GM23248 (cell line): ENCODE results near the gene EXOSC10. TPM values are rescaled to one million over a fixed set of nuclear protein-coding genes. Genes with fewer than 3 reads are reported as not detected.

ENCODE experiments used
- DNase-seq: peaks from one replicate; pipeline ENCODE4 v3.0.0-alpha.2; 2015
- H2AFZ ChIP-seq: fragments of 200-600 bp; sonication (generic); 2 replicates; pipeline ENCODE4 v1.6.1; 2016; ENCODE audit warnings: antibody characterized with exemption
- H3F3A ChIP-seq: fragments of 200-600 bp; sonication (generic); 2 replicates; pipeline ENCODE4 v1.6.1; 2016; ENCODE audit warnings: mild to moderate bottlenecking, antibody characterized with exemption, mixed run types; ENCODE audit not compliant: insufficient read depth
- H3K27ac ChIP-seq: fragments of 200-600 bp; sonication (generic); 2 replicates; pipeline ENCODE4 v1.5.1; 2016; ENCODE audit warnings: mild to moderate bottlenecking
- H3K27me3 ChIP-seq: fragments of 200-600 bp; sonication (generic); replicated peaks from 2 replicates; pipeline ENCODE4 v1.6.1; 2016; ENCODE audit warnings: mild to moderate bottlenecking; ENCODE audit not compliant: insufficient read depth
- H3K36me3 ChIP-seq: fragments of 200-600 bp; sonication (generic); 2 replicates; pipeline ENCODE4 v1.6.1; 2016; ENCODE audit warnings: low read depth, mild to moderate bottlenecking
- H3K4me1 ChIP-seq: fragments of 200-600 bp; sonication (generic); 2 replicates; pipeline ENCODE4 v1.6.1; 2016; ENCODE audit warnings: mild to moderate bottlenecking; ENCODE audit not compliant: insufficient read depth
- H3K4me2 ChIP-seq: fragments of 200-600 bp; sonication (generic); one replicate; pipeline ENCODE4 v1.6.1; 2016; ENCODE audit warnings: mild to moderate bottlenecking; ENCODE audit not compliant: unreplicated experiment
- H3K4me3 ChIP-seq: fragments of 200-600 bp; sonication (generic); 2 replicates; pipeline ENCODE4 v1.5.1; 2016; ENCODE audit warnings: mild to moderate bottlenecking
- H3K79me2 ChIP-seq: fragments of 200-600 bp; sonication (generic); 2 replicates; pipeline ENCODE4 v1.6.1; 2016; ENCODE audit warnings: mild to moderate bottlenecking; ENCODE audit not compliant: insufficient read depth
- H3K9ac ChIP-seq: fragments of 200-600 bp; sonication (generic); 2 replicates; pipeline ENCODE4 v1.6.1; 2016; ENCODE audit warnings: mild to moderate bottlenecking
- H3K9me2 ChIP-seq: fragments of 200-600 bp; sonication (generic); 2 replicates; pipeline ENCODE4 v1.6.1; 2016; ENCODE audit warnings: mixed run types, mild to moderate bottlenecking, moderate library complexity; ENCODE audit not compliant: insufficient read depth
- H3K9me3 ChIP-seq: fragments of 200-600 bp; sonication (generic); one replicate; pipeline ENCODE4 v1.6.1; 2017; ENCODE audit warnings: low read depth
- H4K20me1 ChIP-seq: fragments of 200-600 bp; sonication (generic); 2 replicates; pipeline ENCODE4 v1.6.0; 2016; ENCODE audit not compliant: insufficient read depth
- EZH2 ChIP-seq: fragments of 200-600 bp; sonication (generic); IDR thresholded peaks from 2 replicates; pipeline ENCODE4 v1.6.1; 2018; ENCODE audit warnings: antibody characterized with exemption, mild to moderate bottlenecking; ENCODE audit not compliant: insufficient read depth, poor library complexity, severe bottlenecking
- EZH2phosphoT487 ChIP-seq: fragments of 200-600 bp; sonication (generic); IDR thresholded peaks from 2 replicates; pipeline ENCODE4 v1.6.1; 2018; ENCODE audit warnings: antibody characterized with exemption, moderate library complexity, mild to moderate bottlenecking, low read depth; ENCODE audit not compliant: insufficient read depth
- WGBS, 2 experiments: methylation state at CpG; one replicate each; pipeline ENCODE4 v1.1.6; 2015 to 2017; ENCODE audit warnings: low lambda C conversion rate in 2 of 2, low coverage in 1 of 2; ENCODE audit errors: missing lambda C conversion rate in 2 of 2; 5-methylcytosine and 5-hydroxymethylcytosine counted together
- in situ Hi-C: fragments of 300-500 bp; cut with MboI; formaldehyde crosslinking; loops from 2 replicates; pipeline ENCODE4 v1.15.0; 2020
- polyA plus RNA-seq: library from polyadenylated mRNA; unstranded; fragments of >200 nt; fragmentation: Nextera tagmentation; extraction: Ambion mirVana; gene quantifications from 2 replicates; pipeline ENCODE4 v1.2.1, GENCODE V29; 2016
- total RNA-seq: library from RNA; depleted of rRNA; stranded (reverse); fragments of >200 nt; shearing (Covaris generic); gene quantifications from 2 replicates; pipeline ENCODE4 v1.2.3, GENCODE V29; 2014

EXOSC10 gene
- total and polyA plus RNA-seq, 2 experiments from 2014 or later = 45.4 to 51.2 TPM

DNA sequence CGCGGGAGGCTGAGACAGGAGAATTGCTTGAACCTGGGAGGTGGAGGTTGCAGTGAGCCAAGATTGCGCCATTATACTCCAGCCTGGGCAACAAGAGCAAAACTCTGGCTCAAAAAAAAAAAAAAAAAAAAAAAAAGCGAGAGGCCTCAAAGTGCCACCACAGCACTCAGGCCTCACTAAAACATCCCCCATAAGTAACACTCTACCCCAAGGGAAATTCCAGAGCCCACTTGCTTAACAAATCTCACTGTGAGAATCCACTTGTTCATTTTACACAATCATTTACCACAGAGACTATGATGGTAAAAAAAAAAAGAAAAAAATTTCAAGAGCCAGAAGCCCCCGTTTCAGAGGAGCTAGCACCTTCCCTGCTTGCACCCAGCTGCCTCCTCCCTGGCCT, 26.3 kb upstream of the EXOSC10 start:
- WGBS, 2 experiments = 93 to 98% methylated on average over 5 of the region's 5 CpGs
- no peak overlapping the region for H3K27ac ChIP-seq
- H3K9me3 ChIP-seq = no peaks in the 10 kb centered on the region
- no peaks in the 10 kb centered on the region for H3F3A ChIP-seq
- peaks cover 35% of the 10 kb centered on the region; the same call in 1 of the 2 replicates for H3K36me3 ChIP-seq
- H3K4me2 ChIP-seq = no peak overlapping the region
- H3K9me2 ChIP-seq = no peaks in the 10 kb centered on the region
- H3K4me1 ChIP-seq = no peaks in the 10 kb centered on the region
- TF ChIP-seq EZH2 = no peak
- TF ChIP-seq EZH2phosphoT487 = no peak
- H4K20me1 ChIP-seq = no peaks in the 10 kb centered on the region
- no peak overlapping the region for H2AFZ ChIP-seq
- no peaks in the 10 kb centered on the region for H3K79me2 ChIP-seq
- H3K4me3 ChIP-seq = no peak overlapping the region
- DNase-seq = no peak
- in situ Hi-C loops = no loop called here
- H3K9ac ChIP-seq = no peak overlapping the region
- H3K27me3 ChIP-seq = no peaks in the 10 kb centered on the region

DNA sequence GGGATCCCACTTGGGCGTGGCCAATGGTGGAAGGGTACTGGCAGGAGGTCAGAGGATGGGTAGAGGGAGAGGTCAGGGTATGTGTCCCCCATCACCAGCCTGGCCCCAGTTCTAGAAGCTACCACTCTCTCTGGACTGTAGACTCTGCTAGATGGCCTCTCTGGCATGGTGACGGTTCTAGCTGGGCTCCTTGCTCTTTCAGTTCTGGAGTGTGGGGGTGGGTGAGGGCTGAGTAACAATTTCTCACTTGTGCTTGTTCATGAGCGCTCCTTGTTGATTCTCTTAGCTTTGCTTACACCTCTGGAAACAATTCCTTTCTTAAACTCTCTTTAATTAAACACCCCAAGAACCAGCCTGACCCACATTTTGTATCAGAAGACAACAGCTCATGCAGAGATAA, 25.3 kb upstream of the EXOSC10 start:
- H3K9me3 ChIP-seq = no peaks in the 10 kb centered on the region
- TF ChIP-seq EZH2 (no peak), EZH2phosphoT487 (no peak)
- H3K27me3 ChIP-seq = no peaks in the 10 kb centered on the region
- H3F3A ChIP-seq = no peaks in the 10 kb centered on the region
- no peaks in the 10 kb centered on the region for H3K4me1 ChIP-seq
- no peaks in the 10 kb centered on the region for H3K79me2 ChIP-seq
- no peak overlapping the region for H3K27ac ChIP-seq
- in situ Hi-C loops = no loop called here
- peaks cover 32% of the 10 kb centered on the region; the same call in 1 of the 2 replicates for H3K36me3 ChIP-seq
- H3K4me2 ChIP-seq = no peak overlapping the region
- H4K20me1 ChIP-seq = no peaks in the 10 kb centered on the region
- no peak overlapping the region for H2AFZ ChIP-seq
- 95 to 100% methylated on average over 3 of the region's 3 CpGs for WGBS, 2 experiments
- DNase-seq = no peak
- H3K9me2 ChIP-seq = no peaks in the 10 kb centered on the region
- H3K9ac ChIP-seq = no peak overlapping the region
- no peak overlapping the region for H3K4me3 ChIP-seq

GRCh38 chr1:11116318-11116717, 16.6 kb upstream of the EXOSC10 start:
- H3K36me3 ChIP-seq = peaks cover 14% of the 10 kb centered on the region; the same call in 1 of the 2 replicates
- no peak overlapping the region for H3K4me3 ChIP-seq
- H4K20me1 ChIP-seq = no peaks in the 10 kb centered on the region
- H2AFZ ChIP-seq = no peak overlapping the region
- no peaks in the 10 kb centered on the region for H3K9me2 ChIP-seq
- TF ChIP-seq EZH2phosphoT487 (no peak), EZH2 (no peak)
- H3K27ac ChIP-seq = no peak overlapping the region
- H3K4me2 ChIP-seq = no peak overlapping the region
- no peak overlapping the region for H3K9ac ChIP-seq
- no peaks in the 10 kb centered on the region for H3K79me2 ChIP-seq
- H3K27me3 ChIP-seq = no peaks in the 10 kb centered on the region
- in situ Hi-C loops = no loop called here
- no peak for DNase-seq
- no peaks in the 10 kb centered on the region for H3F3A ChIP-seq
- H3K4me1 ChIP-seq = no peaks in the 10 kb centered on the region
- H3K9me3 ChIP-seq = no peaks in the 10 kb centered on the region
- 71 to 72% methylated on average over 2 of the region's 2 CpGs for WGBS, 2 experiments

DNA sequence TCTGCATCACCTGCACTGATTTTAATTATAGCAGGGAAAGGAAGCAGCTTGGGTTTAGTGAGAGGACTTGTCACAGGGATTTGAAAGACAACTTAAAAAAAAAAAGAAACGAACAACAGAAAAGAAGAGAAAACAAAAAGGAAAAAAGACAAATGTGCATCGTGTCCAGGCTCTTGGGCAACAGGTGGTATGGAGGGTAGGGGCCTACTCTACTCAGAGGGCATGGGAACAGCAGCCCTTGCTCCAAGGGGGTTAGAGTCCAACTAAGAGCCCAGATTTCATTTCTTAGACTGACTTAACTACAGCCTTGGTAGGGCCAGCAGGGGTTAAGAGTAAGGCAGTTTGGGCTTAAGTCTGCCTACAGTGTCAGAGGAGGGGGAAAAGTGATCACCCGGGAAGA, 15.3 kb upstream of the EXOSC10 start:
- Histone ChIP-seq H3K4me2 (no peak overlapping the region), H3K4me1 (no peaks in the 10 kb centered on the region), H3K9ac (no peak overlapping the region), H3K4me3 (no peak overlapping the region), H3K27ac (no peak overlapping the region), H3K9me2 (no peaks in the 10 kb centered on the region), H3K36me3 (peaks cover 14% of the 10 kb centered on the region; the same call in 1 of the 2 replicates), H4K20me1 (no peaks in the 10 kb centered on the region), H3F3A (no peaks in the 10 kb centered on the region), H3K27me3 (no peaks in the 10 kb centered on the region), H3K9me3 (no peaks in the 10 kb centered on the region), H3K79me2 (no peaks in the 10 kb centered on the region), H2AFZ (no peak overlapping the region)
- no peak for TF ChIP-seq EZH2phosphoT487
- no peak for TF ChIP-seq EZH2
- in situ Hi-C loops = no loop called here
- no peak for DNase-seq
- WGBS, 2 experiments = 67 to 73% methylated on average over 3 of the region's 3 CpGs
